ENCODE results near the gene GDPD3.
A peak's percentile ranks its signal among the peaks of the same experiment; 100 is the strongest.

GDPD3 gene

GRCh38 chr16:30076276-30076791 is 37.0 kb downstream of the GDPD3 start:
- no peak overlapping the region for H2BK5ac ChIP-seq (ENCODE audit: low read length)
- peaks cover 31% of the 10 kb centered on the region for H3K79me2 ChIP-seq (ENCODE audit: control insufficient read depth, insufficient read depth, low read length)
- H3K4me3 ChIP-seq (ENCODE audit: low read length), result peak overlapping the region; percentile 97
- H4K8ac ChIP-seq (ENCODE audit: low read depth, low read length), result no peak overlapping the region
- peak overlapping the region; percentile 65 for H2AK5ac ChIP-seq (ENCODE audit: low read length)
- no peak overlapping the region for H4K5ac ChIP-seq (ENCODE audit: low read length)
- peaks cover 26% of the 10 kb centered on the region for H3K79me1 ChIP-seq (ENCODE audit: low read length)
- H3K4me2 ChIP-seq (ENCODE audit: low read length), result peak overlapping the region; percentile 97
- H3K27ac ChIP-seq (ENCODE audit: low read depth, low read length), result peak overlapping the region; percentile 25
- H3K56ac ChIP-seq (ENCODE audit: low read length), result peak overlapping the region; percentile 99
- H3K36me3 ChIP-seq (ENCODE audit: control insufficient read depth, insufficient read depth, low read length), result peaks cover 13% of the 10 kb centered on the region
- peak overlapping the region; percentile 98 for H3K9ac ChIP-seq (ENCODE audit: low read length)
- peak overlapping the region; percentile 64 for H3K4ac ChIP-seq (ENCODE audit: low read depth, low read length)
- H3K18ac ChIP-seq (ENCODE audit: low read length), result peak overlapping the region; percentile 75
- DNase-seq, result no peak
- peak overlapping the region; percentile 24 for H3K23ac ChIP-seq (ENCODE audit: low read length)
- H3K4me1 ChIP-seq (ENCODE audit: control insufficient read depth, low read depth, low read length), result peaks cover 2% of the 10 kb centered on the region
- WGBS (ENCODE audit: extremely low coverage, insufficient coverage, low lambda C conversion rate), result no CpG with 5 or more reads among the region's 33 CpGs
- no peak overlapping the region for H2BK15ac ChIP-seq (replicated peaks; ENCODE audit: low read depth)
- H3K27me3 ChIP-seq (ENCODE audit: insufficient read depth, low read length, poor library complexity), result no peaks in the 10 kb centered on the region
- no peak overlapping the region for H2BK120ac ChIP-seq (ENCODE audit: low read depth, low read length)

GRCh38 chr16:30075503-30076275 is 37.6 kb downstream of the GDPD3 start, which contains the start of gene PPP4C:
TSS of gene PPP4C (plus strand) at chr16:30075994. CDS start at chr16:30076378, 384 bp downstream.
- no peak within 1 kb of the TSS for H4K8ac ChIP-seq (ENCODE audit: low read depth, low read length)
- H4K5ac ChIP-seq (ENCODE audit: low read length), result no peak within 1 kb of the TSS
- peak within 1 kb of the TSS; percentile 42 for H3K27ac ChIP-seq (ENCODE audit: low read depth, low read length)
- no peak within 1 kb of the TSS for H2BK5ac ChIP-seq (ENCODE audit: low read length)
- peak within 1 kb of the TSS; percentile 64 for H3K4ac ChIP-seq (ENCODE audit: low read depth, low read length)
- H3K56ac ChIP-seq (ENCODE audit: low read length), result peak within 1 kb of the TSS; percentile 99
- H3K4me1 ChIP-seq (ENCODE audit: control insufficient read depth, low read depth, low read length), result peaks cover 2% of the 10 kb centered on the region
- H3K4me3 ChIP-seq (ENCODE audit: low read length), result peak within 1 kb of the TSS; percentile 97
- H3K23ac ChIP-seq (ENCODE audit: low read length), result peak within 1 kb of the TSS; percentile 24
- H2AK5ac ChIP-seq (ENCODE audit: low read length), result peak within 1 kb of the TSS; percentile 65
- H3K18ac ChIP-seq (ENCODE audit: low read length), result peak within 1 kb of the TSS; percentile 75
- H3K79me1 ChIP-seq (ENCODE audit: low read length), result peaks cover 26% of the 10 kb centered on the region
- peaks cover 10% of the 10 kb centered on the region for H3K36me3 ChIP-seq (ENCODE audit: control insufficient read depth, insufficient read depth, low read length)
- peak; percentile 94 for DNase-seq
- H3K4me2 ChIP-seq (ENCODE audit: low read length), result peak within 1 kb of the TSS; percentile 97
- H3K27me3 ChIP-seq (ENCODE audit: insufficient read depth, low read length, poor library complexity), result no peaks in the 10 kb centered on the region
- H2BK120ac ChIP-seq (ENCODE audit: low read depth, low read length), result no peak within 1 kb of the TSS
- H3K79me2 ChIP-seq (ENCODE audit: control insufficient read depth, insufficient read depth, low read length), result peaks cover 31% of the 10 kb centered on the region
- peak within 1 kb of the TSS; percentile 98 for H3K9ac ChIP-seq (ENCODE audit: low read length)
- H2BK15ac ChIP-seq (replicated peaks; ENCODE audit: low read depth), result no peak within 1 kb of the TSS
- no CpG with 5 or more reads among the region's 67 CpGs for WGBS (ENCODE audit: extremely low coverage, insufficient coverage, low lambda C conversion rate)

- H3K27ac ChIP-seq (ENCODE audit: low read depth, low read length), result no peak overlapping the region
- peaks cover 25% of the 10 kb centered on the region for H3K79me2 ChIP-seq (ENCODE audit: control insufficient read depth, insufficient read depth, low read length)
- no peak overlapping the region for H3K23ac ChIP-seq (ENCODE audit: low read length)
- H3K4ac ChIP-seq (ENCODE audit: low read depth, low read length), result no peak overlapping the region
- no peak overlapping the region for H3K4me3 ChIP-seq (ENCODE audit: low read length)
- peaks cover 6% of the 10 kb centered on the region for H3K4me1 ChIP-seq (ENCODE audit: control insufficient read depth, low read depth, low read length)
- peaks cover 24% of the 10 kb centered on the region for H3K36me3 ChIP-seq (ENCODE audit: control insufficient read depth, insufficient read depth, low read length)
- H4K5ac ChIP-seq (ENCODE audit: low read length), result no peak overlapping the region
- no peak for DNase-seq
- H2BK5ac ChIP-seq (ENCODE audit: low read length), result no peak overlapping the region
- H3K27me3 ChIP-seq (ENCODE audit: insufficient read depth, low read length, poor library complexity), result no peaks in the 10 kb centered on the region
- H3K4me2 ChIP-seq (ENCODE audit: low read length), result no peak overlapping the region
- no peak overlapping the region for H3K56ac ChIP-seq (ENCODE audit: low read length)
- H2BK120ac ChIP-seq (ENCODE audit: low read depth, low read length), result no peak overlapping the region
- H2AK5ac ChIP-seq (ENCODE audit: low read length), result no peak overlapping the region
- H3K18ac ChIP-seq (ENCODE audit: low read length), result no peak overlapping the region
- no peak overlapping the region for H4K8ac ChIP-seq (ENCODE audit: low read depth, low read length)
- no peak overlapping the region for H3K9ac ChIP-seq (ENCODE audit: low read length)
- H3K79me1 ChIP-seq (ENCODE audit: low read length), result peaks cover 25% of the 10 kb centered on the region
- H2BK15ac ChIP-seq (replicated peaks; ENCODE audit: low read depth), result no peak overlapping the region
Observed at GRCh38 chr16:30070490-30070889, 42.8 kb downstream of the GDPD3 start.

GRCh38 chr16:30069611-30070462 is 43.5 kb downstream of the GDPD3 start:
- no peak overlapping the region for H3K18ac ChIP-seq (ENCODE audit: low read length)
- no peak overlapping the region for H2BK15ac ChIP-seq (replicated peaks; ENCODE audit: low read depth)
- H3K79me1 ChIP-seq (ENCODE audit: low read length), result peaks cover 25% of the 10 kb centered on the region
- no peak overlapping the region for H3K4me3 ChIP-seq (ENCODE audit: low read length)
- DNase-seq, result no peak
- H4K5ac ChIP-seq (ENCODE audit: low read length), result no peak overlapping the region
- H3K36me3 ChIP-seq (ENCODE audit: control insufficient read depth, insufficient read depth, low read length), result peaks cover 24% of the 10 kb centered on the region
- H2AK5ac ChIP-seq (ENCODE audit: low read length), result no peak overlapping the region
- WGBS (ENCODE audit: extremely low coverage, insufficient coverage, low lambda C conversion rate), result no CpG with 5 or more reads among the region's 31 CpGs
- H4K8ac ChIP-seq (ENCODE audit: low read depth, low read length), result no peak overlapping the region
- H3K27ac ChIP-seq (ENCODE audit: low read depth, low read length), result no peak overlapping the region
- peaks cover 25% of the 10 kb centered on the region for H3K79me2 ChIP-seq (ENCODE audit: control insufficient read depth, insufficient read depth, low read length)
- no peak overlapping the region for H3K9ac ChIP-seq (ENCODE audit: low read length)
- peaks cover 6% of the 10 kb centered on the region for H3K4me1 ChIP-seq (ENCODE audit: control insufficient read depth, low read depth, low read length)
- no peak overlapping the region for H2BK120ac ChIP-seq (ENCODE audit: low read depth, low read length)
- H3K56ac ChIP-seq (ENCODE audit: low read length), result no peak overlapping the region
- H3K27me3 ChIP-seq (ENCODE audit: insufficient read depth, low read length, poor library complexity), result no peaks in the 10 kb centered on the region
- H3K4me2 ChIP-seq (ENCODE audit: low read length), result no peak overlapping the region
- H3K23ac ChIP-seq (ENCODE audit: low read length), result no peak overlapping the region
- no peak overlapping the region for H2BK5ac ChIP-seq (ENCODE audit: low read length)
- no peak overlapping the region for H3K4ac ChIP-seq (ENCODE audit: low read depth, low read length)

- no peak overlapping the region for H2AK5ac ChIP-seq (ENCODE audit: low read length)
- H4K8ac ChIP-seq (ENCODE audit: low read depth, low read length), result no peak overlapping the region
- no peak overlapping the region for H3K9ac ChIP-seq (ENCODE audit: low read length)
- H3K79me1 ChIP-seq (ENCODE audit: low read length), result peaks cover 25% of the 10 kb centered on the region
- H4K5ac ChIP-seq (ENCODE audit: low read length), result no peak overlapping the region
- no peak overlapping the region for H3K23ac ChIP-seq (ENCODE audit: low read length)
- no peaks in the 10 kb centered on the region for H3K27me3 ChIP-seq (ENCODE audit: insufficient read depth, low read length, poor library complexity)
- DNase-seq, result peak; percentile 63
- H2BK15ac ChIP-seq (replicated peaks; ENCODE audit: low read depth), result no peak overlapping the region
- no peak overlapping the region for H3K18ac ChIP-seq (ENCODE audit: low read length)
- H3K36me3 ChIP-seq (ENCODE audit: control insufficient read depth, insufficient read depth, low read length), result peaks cover 24% of the 10 kb centered on the region
- no peak overlapping the region for H3K4me3 ChIP-seq (ENCODE audit: low read length)
- H3K27ac ChIP-seq (ENCODE audit: low read depth, low read length), result no peak overlapping the region
- H2BK5ac ChIP-seq (ENCODE audit: low read length), result no peak overlapping the region
- H3K4me1 ChIP-seq (ENCODE audit: control insufficient read depth, low read depth, low read length), result peaks cover 6% of the 10 kb centered on the region
- H3K4me2 ChIP-seq (ENCODE audit: low read length), result no peak overlapping the region
- H3K56ac ChIP-seq (ENCODE audit: low read length), result no peak overlapping the region
- H2BK120ac ChIP-seq (ENCODE audit: low read depth, low read length), result no peak overlapping the region
- peaks cover 25% of the 10 kb centered on the region for H3K79me2 ChIP-seq (ENCODE audit: control insufficient read depth, insufficient read depth, low read length)
- H3K4ac ChIP-seq (ENCODE audit: low read depth, low read length), result no peak overlapping the region
- WGBS (ENCODE audit: extremely low coverage, insufficient coverage, low lambda C conversion rate), result no CpG with 5 or more reads among the region's 17 CpGs
Observed at GRCh38 chr16:30068750-30069610, 44.4 kb downstream of the GDPD3 start.

Data from mesendoderm (in vitro differentiated cells).